Measurements from ENCODE around the gene LEPR. TPM values are rescaled to one million over a fixed set of nuclear protein-coding genes. Genes with fewer than 3 reads are reported as not detected.

LEPR gene
- total and polyA plus RNA-seq, 12 donors = 1.6 to 13.4 (median 6.6) TPM

- ATAC-seq (no peak), DNase-seq (no peak)
- H3K4me3 ChIP-seq = peak overlapping the region; percentile 50 to 96 (median 82)
- peak overlapping the region; percentile 89 to 99 (median 98) for H3K27ac ChIP-seq
- H3K9me3 ChIP-seq = no peaks in the 10 kb centered on the region
- intact Hi-C loops (cut with DNase I) = loop anchor here in 8 of 10 donors (2.0 to 10.0 kb wide), 10 partner anchors 157 to 357 kb away; no protein-coding TSS in a partner anchor
- H3K4me1 ChIP-seq = peaks cover 0 to 43% (median 35%) of the 10 kb centered on the region in 9 donors
- no peak for TF ChIP-seq CTCF (IDR thresholded peaks at IDR 0.05)
- H3K36me3 ChIP-seq = peaks cover 0 to 16% (median 12%) of the 10 kb centered on the region in 9 donors
- WGBS, 2 donors = 4 to 5% methylated on average over 13 of the region's 13 CpGs
- H3K27me3 ChIP-seq = no peaks in the 10 kb centered on the region
Observed at GRCh38 chr1:65421351-65422025, 1.0 kb downstream of the LEPR start.

GRCh38 chr1:65422241-65423203, 2.1 kb downstream of the LEPR start:
- Histone ChIP-seq H3K4me3 (peak overlapping the region in 9 of 10 donors; percentile 50 to 96 (median 83)), H3K36me3 (peaks cover 0 to 26% (median 17%) of the 10 kb centered on the region in 9 donors), H3K27ac (peak overlapping the region in 5 of 10 donors; percentile 95 to 99 (median 99)), H3K27me3 (no peaks in the 10 kb centered on the region), H3K4me1 (peaks cover 0 to 43% (median 35%) of the 10 kb centered on the region in 9 donors), H3K9me3 (no peaks in the 10 kb centered on the region)
- TF ChIP-seq CTCF (IDR thresholded peaks at IDR 0.05) = no peak
- no peak for DNase-seq
- intact Hi-C loops (cut with DNase I) = loop anchor here in 8 of 10 donors (5.0 to 10.0 kb wide), 9 partner anchors 158 to 358 kb away; no protein-coding TSS in a partner anchor
- 92 to 93% methylated on average over 12 of the region's 12 CpGs for WGBS, 2 donors
- ATAC-seq = no peak

- H3K27me3 ChIP-seq = no peaks in the 10 kb centered on the region
- no peak overlapping the region for H3K4me3 ChIP-seq
- H3K27ac ChIP-seq = peak overlapping the region in 1 of 10 donors; percentile 17
- DNase-seq = no peak
- peaks cover 0 to 41% (median 17%) of the 10 kb centered on the region in 9 donors for H3K36me3 ChIP-seq
- intact Hi-C loops (cut with DNase I) = loop anchor here in 8 of 10 donors (5.0 to 10.0 kb wide), 9 partner anchors 159 to 359 kb away; no protein-coding TSS in a partner anchor
- ATAC-seq = no peak
- peaks cover 0 to 46% (median 36%) of the 10 kb centered on the region in 9 donors for H3K4me1 ChIP-seq
- TF ChIP-seq CTCF (IDR thresholded peaks at IDR 0.05) = no peak
- no peaks in the 10 kb centered on the region for H3K9me3 ChIP-seq
- WGBS, 2 donors = 83 to 84% methylated on average over 2 of the region's 2 CpGs
Observed at GRCh38 chr1:65423884-65424572, 3.6 kb downstream of the LEPR start.
